ENCODE measurements around the gene TCF12.

Gene TCF12

DNA sequence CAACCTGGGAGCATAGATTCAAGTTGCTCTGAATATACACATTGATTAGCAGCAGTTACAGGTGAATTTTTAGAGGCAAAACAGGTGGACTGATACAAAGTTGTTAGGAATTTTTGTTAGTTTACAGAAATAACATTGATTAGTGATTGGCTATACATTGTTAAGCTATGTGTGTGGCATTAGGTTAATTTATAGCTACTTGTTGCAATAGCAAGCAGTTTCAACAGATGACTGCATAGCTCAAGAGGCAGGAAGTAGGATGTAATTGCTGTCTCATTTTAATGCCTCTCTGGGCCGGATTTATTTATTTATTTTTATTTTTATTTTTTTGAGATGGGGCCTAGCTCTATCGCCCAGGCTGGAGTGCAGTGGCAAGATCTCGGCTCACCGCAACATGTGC, 99.7 kb downstream of the TCF12 start:
- DNase-seq (ENCODE audit: low read depth), result no peak

DNA sequence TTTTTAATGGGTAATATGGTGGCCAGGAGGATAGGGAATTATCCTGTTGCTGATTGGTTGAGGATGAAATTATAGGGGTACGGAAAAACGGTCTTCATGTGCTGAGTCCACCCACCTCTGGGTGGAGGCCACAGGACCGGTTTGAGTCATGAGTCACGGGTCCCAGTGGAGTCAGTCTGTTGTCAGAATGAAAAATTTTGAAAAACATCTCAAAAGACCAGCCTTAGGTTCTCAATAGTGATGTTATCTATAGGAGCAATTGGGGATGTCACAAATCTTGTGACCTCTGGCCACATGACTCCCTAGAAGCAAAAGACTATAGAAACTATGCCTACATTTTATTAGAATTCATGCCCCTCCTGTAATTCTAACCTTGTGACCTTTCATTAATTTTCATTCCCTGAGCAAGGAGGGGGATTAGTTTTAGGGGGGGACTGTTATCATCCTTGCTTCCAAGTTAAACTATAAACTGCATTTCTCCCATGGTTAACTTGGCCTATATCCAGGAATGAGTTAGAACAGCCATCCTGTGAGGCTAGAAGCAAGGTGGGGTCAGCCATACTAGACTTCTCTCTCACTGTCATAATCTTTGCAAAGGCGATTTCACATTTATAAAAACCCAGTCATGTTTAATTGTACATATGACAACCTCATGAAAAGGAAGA, 101.2 kb downstream of the TCF12 start:
- DNase-seq (ENCODE audit: low read depth), result no peak

DNA sequence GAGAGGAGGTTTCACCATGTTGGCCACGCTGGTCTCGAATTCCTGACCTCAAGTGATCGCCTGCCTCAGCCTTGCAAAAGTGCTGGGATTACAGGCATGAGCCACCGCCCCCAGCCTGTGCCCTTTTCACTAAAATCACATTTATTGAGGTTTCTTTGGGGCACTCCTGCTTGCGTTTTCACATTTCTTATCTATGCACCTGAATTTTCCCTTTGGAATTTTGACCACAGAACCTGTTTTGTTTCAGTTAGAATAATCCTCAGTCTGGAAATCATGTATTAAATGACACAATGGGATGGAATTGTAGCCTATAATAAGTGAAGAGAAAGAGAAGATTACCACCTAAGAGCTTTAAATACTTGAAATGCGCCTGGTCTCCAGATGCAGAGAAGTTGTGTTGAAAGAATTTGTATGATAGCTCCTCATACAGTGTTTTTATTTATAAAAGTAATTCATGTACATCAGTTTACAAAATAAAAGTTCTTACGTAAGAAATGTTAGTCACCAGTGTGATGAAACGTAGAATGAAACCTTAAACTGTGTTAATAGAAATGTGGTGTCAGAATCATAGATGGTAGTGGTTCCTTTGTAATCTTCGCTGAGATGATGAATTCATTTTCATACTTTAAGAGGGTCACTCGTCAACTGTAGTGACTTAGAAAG, 107.0 kb downstream of the TCF12 start:
- DNase-seq (ENCODE audit: low read depth), result no peak

DNA sequence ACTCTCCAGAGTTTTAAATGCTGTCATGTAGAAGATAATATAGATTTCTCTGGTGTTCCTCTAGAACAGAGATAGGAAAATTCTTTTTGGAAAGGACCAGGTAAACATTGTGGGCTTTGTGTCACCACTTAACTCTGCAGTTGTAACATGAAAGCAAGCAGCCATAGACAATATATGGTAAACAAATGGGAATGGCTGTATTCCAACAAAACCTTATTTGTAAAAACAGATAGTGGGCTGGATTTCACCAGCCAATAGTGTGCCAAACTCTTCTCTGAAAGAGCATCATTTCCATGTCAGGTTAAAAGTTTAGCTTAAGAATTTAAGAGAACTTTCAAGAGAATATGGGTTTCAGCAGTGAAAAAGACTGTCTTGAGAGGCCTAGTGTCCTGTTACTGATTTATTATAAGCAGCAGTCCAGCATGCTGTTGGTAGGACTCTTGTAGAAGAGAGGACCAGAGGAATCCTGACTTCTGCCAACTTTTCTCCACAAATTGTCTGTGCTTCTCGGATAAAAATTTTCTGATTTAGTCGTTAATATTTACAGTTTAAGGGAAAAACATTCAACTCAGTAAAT, 107.7 kb downstream of the TCF12 start:
- DNase-seq (ENCODE audit: low read depth), result no peak

DNA sequence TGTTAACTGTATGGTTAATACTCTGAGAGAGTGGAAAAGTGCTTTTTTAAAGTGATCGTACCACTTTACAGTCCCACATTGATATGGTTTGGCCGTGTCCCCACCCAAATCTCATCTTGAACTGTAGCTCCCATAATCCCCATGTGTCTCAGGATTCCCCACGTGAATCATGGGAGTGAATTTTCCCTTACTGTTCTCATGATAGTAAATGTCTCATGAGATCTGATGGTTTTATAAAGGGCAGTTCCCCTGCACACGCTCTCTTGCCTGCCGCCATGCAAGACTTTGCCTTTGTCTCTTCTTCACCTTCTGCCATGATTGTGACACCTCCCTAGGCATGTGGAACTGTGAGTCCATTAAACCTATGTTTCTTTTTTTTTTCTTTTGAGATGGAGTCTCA, 109.2 kb downstream of the TCF12 start:
- no peak for DNase-seq (ENCODE audit: low read depth)

DNA sequence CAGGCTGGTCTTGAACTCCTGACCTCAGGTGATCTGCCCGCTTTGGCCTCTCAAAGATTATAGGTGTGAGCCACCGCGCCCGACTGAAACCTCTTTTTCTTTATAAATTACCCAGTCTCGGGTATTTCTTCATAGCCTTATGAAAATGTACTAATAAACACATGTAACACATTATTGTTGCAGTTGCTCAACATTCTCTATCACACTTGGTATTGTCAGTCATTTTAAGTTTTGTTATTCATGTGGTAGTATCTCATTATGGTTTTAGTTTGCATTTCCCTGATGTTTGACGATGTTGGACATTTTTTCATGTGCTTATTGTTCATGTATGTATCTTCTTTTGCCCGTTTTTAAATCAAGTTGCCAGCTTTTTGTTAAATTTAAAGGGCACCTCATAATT, 109.7 kb downstream of the TCF12 start:
- DNase-seq (ENCODE audit: low read depth), result no peak

DNA sequence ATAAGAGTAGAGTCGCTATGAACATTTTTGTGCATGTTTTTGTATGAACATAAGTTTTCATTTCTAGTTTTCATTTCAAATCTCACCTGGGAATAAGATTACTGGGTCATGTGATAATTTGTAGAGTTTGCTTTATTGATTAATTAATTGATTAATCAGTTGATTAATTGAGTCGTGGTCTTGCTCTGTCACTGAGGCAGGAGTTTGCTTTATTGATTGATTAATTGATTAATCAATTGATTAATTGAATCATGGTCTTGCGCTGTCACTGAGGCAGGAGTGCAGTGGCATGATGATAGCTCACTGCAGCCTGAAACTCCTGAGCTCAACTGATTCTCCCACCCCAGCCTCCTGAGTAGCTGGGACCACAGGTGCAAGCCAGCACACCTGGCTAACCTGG, 111.6 kb downstream of the TCF12 start:
- DNase-seq (ENCODE audit: low read depth), result no peak

DNA sequence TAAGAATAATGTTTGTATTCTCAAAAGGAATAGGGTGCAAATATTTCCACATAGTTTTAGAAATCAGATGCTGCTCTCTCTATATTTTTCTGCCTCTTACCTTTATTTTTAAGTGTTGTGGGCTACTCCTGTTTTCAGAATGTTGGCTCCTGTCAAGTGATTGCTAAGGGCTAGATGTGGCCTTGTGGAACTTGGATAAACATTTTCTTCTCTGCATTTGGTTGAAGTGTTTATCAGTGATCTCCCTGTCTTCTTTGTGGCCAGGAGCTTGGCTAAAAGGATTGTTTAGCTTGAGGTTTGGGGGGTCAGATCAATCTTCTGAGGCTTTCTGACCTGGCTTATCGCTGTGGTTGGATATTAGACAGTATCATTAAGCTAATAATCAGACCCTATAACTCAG, 112.6 kb downstream of the TCF12 start:
- DNase-seq (ENCODE audit: low read depth), result no peak

DNA sequence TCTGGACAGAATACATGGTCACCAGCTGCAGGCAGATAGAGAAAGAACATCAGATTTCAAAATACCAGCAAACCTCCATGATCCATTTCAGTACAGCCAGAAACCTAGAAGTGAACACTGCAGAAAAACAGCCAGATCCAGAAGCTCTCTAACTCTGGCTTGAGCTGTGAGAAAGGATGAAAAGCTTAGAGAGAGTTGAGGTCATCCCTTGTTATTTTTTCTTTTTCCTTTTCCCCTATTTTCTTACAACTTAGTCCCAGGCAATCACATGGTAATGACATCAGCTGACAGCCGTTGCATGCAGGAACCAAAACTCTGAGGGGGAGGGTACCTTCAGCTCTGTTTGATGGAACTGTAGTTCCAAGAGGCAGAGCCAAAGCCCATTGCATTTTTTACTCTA, 113.2 kb downstream of the TCF12 start:
- no peak for DNase-seq (ENCODE audit: low read depth)

DNA sequence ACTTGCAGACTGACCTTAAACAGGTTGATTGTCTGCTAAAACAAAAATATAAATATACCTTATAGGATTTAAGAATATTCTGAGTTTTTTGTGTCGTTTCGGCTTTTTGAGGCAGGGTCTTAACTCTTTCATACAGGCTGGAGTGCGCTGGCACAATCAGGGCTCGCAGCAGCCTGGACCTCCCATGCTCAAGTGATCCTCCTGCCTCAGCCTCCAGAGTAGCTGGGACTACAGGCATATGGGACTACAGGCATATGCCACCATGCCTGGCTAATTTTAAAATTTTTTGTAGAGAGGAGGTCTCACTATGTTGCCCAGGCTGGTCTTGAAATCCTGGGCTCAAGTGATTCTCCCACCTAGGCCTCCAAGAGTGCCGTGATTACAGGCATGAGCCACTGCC, 113.9 kb downstream of the TCF12 start:
- no peak for DNase-seq (ENCODE audit: low read depth)

DNA sequence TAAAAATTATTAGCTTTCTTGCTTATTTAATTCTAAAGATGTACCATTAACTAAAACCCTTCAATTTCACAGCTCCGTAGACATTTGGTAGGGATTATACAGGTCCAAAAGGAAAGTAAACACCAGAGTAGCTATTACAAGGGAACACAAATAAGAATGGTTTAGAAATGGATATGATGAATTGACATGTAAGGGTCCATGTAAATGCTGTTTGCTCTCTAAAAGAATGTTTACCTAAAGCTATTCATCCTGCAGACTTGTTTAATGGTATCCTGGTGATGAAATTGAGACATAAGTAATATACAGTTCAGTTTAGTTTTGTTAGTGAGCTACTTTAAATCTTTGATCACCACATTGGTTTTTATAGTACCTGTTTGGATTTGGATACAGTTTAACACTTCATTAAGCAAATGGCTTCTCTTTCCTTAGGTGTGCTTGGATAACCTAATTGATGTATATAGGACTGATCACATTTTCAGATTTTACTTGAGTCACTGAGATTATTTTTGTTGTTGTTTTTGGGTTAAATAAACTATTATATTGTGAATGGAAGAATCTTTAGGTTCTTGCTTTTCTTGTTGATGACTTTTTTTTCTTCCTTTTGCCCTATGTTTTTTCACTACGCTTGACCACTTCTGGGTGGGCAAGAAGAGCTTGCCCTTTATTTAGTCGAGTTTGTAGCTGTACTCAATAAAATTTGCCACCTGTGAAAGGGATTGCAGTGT, 115.4 kb downstream of the TCF12 start:
- DNase-seq (ENCODE audit: low read depth), result no peak

DNA sequence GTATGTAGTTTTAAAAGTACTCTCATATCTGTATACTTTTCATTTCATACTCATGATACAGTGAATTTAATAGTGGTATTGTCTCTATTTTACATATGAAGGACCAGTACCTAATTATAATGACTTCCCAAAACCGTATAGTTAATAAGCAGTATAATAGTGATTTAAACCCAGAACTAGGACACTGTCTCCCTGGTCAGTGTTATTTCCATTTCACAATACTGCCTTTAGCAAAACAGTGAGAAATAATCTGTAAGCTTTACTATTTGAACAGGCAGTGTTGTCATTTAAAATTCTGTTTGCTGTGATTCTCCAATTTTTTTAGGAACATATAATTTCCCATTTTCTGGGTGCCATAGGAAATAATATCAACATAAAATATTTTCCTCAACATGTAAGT, 116.2 kb downstream of the TCF12 start:
- DNase-seq (ENCODE audit: low read depth), result no peak

DNA sequence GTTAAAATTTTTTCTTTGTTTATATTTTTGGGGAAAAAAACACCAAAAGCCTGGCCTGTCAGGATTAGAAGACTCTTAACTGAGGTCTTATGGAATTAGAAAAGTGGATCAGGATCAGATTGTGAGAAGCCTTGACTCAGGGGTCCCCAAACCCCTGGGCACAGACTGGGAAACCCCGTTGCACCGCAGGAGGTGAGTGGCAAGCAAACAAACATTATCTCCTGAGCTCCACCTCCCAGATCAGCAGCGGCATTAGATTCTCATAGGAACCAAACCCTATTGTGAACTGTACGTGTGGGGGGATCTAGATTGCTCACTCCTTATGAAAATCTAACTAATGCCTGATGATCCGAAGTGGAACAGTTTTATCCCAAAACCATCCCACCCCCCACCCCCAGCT, 117.2 kb downstream of the TCF12 start:
- DNase-seq (ENCODE audit: low read depth), result no peak

DNA sequence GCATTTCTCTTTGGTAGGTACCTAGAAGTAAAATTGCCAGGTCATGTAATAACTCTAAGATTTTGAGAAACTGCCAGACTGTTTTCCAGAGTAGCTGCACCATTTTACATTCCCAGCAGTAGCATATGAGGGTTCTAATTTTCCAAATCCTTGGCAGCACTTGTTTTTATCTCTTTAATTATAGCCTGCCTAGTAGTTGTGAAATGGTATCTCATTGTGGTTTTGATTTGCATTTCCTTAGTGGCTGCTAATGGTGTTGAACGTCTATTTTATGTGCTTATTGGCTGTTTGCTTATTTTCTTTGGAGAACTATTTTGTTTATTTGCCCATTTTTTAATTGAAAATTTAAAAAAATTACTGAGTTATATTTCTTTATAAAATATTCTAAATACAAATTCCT, 117.9 kb downstream of the TCF12 start:
- DNase-seq (ENCODE audit: low read depth), result no peak

DNA sequence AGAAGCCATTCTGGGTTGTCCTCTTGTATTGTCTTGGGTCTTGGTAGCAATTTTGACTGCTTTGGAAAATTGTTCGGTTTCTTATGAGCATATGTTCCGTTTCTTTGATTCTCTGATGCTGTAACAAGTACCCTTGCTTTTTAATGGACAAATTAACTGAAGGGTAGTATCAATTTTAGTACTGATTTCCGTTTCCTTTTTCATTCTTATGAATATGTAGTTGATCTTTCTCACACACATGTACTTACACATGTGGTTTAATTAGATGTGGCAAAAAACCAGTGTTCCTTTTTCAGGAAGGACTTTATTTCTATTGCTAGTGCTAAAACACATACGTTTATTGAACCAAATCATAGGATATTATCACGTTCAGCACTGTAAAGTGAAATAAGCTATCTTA, 119.1 kb downstream of the TCF12 start:
- DNase-seq (ENCODE audit: low read depth), result no peak

DNA sequence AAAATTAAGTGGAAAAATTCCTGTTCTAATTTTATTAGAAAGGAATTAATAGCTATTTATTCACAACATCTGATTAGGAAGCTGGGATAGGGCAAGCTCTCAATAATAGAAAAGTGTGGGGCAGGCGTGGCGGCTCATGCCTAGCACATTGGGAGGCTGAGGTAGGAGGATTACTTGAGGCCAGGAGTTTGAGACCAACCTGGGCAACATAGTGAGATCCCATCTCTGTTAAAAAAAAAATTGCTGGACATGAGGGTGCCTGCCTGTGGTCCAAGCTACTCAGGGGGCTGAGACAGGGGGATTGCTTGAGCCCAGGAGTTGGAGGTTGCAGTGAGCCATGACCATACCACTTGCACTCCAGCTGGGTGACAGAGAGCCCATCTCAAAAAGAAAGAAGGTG, 119.6 kb downstream of the TCF12 start:
- DNase-seq (ENCODE audit: low read depth), result no peak

DNA sequence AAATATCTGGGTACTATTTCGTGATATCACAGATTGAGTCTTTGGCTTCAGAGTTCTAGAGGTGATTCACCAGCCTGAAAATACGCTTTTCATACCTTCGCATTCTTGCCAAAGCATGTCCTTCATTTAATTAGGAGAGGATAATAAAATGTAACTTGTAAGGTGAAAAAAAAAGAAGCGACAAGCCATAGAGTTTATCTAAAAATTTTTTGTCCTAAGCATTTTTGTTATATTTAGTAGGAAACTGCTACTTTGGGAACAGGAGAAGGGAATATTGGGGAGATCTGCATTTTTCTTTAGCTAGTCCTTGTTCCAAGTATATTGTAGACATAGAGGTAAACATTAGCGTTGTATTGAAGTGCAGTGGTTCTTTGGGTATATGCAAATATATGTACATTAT, 120.1 kb downstream of the TCF12 start:
- no peak for DNase-seq (ENCODE audit: low read depth)

DNA sequence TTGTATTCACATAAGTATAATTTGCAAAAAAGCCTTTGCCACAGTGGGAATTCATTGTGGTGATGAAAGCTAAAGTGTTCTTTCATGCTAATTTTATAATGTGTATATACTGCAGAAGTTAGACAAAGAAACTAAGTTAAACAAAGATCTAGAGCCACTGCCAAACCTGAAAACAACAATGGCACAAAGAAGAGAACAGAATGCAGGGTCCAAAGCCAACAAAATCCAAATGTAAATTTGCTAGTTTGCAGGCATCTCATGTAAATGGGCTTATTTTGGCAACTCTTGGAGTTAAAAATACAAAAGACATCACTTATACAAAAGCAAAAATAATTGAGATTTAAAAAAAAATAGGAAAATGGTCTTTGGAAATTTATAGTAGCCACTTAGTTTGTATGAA, 123.0 kb downstream of the TCF12 start:
- no peak for DNase-seq (ENCODE audit: low read depth)

DNA sequence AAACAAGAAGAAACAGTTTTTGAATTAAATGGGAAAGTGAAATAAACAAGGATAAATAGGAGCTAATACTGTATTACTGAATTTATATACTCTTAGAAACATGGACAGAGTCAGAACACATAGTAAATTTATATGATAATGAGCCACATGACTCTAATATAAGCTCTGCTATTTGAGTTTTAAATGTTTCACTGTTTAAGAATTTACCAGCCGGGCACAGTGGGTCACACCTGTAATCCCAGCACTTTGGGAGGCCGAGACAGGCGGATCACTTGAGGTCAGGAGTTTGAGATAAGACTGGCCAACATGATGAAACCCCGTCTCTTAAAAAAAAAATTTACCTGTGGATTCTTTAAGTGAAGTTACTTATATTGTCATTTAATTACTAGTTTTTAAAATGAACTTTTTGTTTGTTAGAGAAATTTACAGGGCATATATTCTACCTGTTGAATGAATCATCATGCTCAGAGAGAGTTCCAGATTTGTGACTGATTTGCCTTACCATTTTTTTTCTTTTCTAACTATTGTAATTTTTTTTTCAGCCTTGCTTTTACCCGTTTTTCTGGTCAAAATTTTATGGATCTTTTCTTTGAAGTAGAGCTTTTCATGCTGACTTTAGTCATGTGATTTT, 125.7 kb downstream of the TCF12 start:
- DNase-seq (ENCODE audit: low read depth), result no peak

DNA sequence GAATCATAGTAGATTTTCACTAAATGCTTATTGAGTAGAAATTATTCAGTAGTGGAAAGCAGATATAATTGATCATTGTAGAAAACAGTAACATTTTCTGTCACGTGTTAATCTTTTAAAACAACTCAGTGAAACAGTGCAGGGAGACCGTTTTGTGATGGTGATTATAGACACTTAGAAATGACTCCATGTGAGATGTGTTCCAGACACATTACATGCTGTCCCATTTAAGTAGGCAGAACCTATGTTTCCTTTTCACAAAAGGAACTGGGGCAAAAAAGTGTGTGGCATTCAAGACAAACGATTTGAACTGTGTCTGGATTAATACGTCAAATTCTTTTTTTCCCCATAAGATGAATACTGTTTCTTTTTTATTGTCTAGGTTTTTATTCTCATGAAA, 126.5 kb downstream of the TCF12 start:
- DNase-seq (ENCODE audit: low read depth), result no peak

DNA sequence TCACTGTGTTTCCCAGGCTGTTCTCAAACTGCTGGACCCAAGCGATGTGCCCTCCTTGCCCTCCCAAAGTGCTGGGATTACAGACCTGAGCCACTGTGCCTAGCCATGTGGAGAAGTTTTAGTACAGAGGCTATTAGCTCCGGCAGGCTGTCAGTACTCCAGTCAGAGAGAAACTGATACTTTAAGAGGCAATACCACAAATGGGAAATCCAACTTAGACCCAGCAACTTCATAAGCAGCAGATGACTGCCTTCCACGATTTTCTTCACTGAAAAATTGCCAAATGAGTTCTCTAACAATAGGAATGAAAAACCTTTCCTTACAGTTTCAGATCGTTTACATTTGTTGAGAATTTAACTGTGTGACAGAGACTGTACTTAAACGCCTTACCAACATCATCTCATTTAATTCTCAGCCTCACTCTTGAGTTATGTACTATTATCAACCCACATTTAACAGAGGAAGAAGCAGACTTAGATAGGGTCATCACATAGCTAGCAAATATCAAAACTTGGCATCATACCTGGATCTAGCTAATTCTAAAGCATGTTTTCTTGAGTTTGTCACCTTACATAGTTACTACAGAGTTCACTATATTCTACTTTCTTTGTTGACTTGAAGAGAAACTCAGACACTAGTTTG, 127.4 kb downstream of the TCF12 start:
- DNase-seq (ENCODE audit: low read depth), result no peak

DNA sequence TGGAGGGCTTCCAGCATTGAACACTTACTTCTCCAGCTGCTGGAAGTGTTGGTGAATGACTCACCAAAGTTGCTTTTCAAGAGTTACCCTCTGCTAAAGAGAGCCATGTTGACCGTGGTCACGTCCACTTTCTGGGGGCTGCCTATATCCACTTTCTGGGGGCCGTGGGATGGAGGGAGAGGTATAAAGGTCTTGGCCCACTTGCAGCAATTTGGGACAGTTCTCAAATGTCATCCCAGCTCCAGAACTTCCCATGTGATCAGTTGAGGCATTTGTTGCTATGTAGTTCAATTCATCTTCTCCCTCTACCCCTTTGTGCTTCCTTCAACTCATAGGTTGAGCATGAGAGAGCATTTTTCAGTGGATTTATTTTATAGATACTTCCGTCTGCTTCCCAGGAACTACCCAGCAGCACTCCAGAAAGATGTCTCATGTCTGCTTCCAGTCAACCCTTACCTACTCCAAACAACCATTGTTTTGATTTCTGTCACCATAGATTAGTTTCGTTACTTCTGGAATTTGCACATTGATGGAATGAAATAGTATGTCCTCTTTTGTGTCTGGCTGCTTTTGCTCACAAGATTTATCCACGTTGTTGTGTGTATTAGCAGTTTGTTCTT, 130.6 kb downstream of the TCF12 start:
- no peak for DNase-seq (ENCODE audit: low read depth)
